Heart left ventricle (tissue), 16 donors: ENCODE results near the gene ASIC4. TPM values are rescaled to one million over a fixed set of nuclear protein-coding genes. Genes with fewer than 3 reads are reported as not detected.
A peak's percentile ranks its signal among the peaks of the same experiment; 100 is the strongest.

Experiments
- ATAC-seq, 4 donors: fragments of 200-7000 bp; cut with Tn5 transposase; one replicate each; pipeline ENCODE4 v1.9.1; 2020 to 2022; ENCODE audit warnings: moderate library complexity in 4 of 4, mild to moderate bottlenecking in 3 of 4, moderate number of reproducible peaks in 1 of 4
- DNase-seq, 5 donors: peaks; one replicate each; pipeline ENCODE4 v3.0.0-alpha.2; 2020
- H3K27ac ChIP-seq, 12 donors: fragments of 200-600 bp; sonication (generic) in 4 of 12; one replicate each; pipeline versions ENCODE4 v1.5.0 to v1.8.0; 2016 to 2022; ENCODE audit warnings: mild to moderate bottlenecking in 2 of 12
- H3K27me3 ChIP-seq, 9 donors: fragments of 200-600 bp; sonication (generic) in 2 of 9; one replicate each; pipeline versions ENCODE4 v1.5.1 to v1.8.0; 2016 to 2022; ENCODE audit warnings: mild to moderate bottlenecking in 3 of 9
- H3K36me3 ChIP-seq, 9 donors: fragments of 200-600 bp; sonication (generic) in 2 of 9; one replicate each; pipeline versions ENCODE4 v1.5.0 to v1.8.0; 2018 to 2022; ENCODE audit warnings: mild to moderate bottlenecking in 2 of 9
- H3K4me1 ChIP-seq, 12 donors: fragments of 200-600 bp; sonication (generic) in 4 of 12; one replicate each; pipeline versions ENCODE4 v1.5.0 to v1.8.0; 2016 to 2022; ENCODE audit warnings: mild to moderate bottlenecking in 3 of 12
- H3K4me3 ChIP-seq, 12 donors: fragments of 200-600 bp; sonication (generic) in 4 of 12; one replicate each; pipeline versions ENCODE4 v1.5.0 to v1.8.0; 2017 to 2022; ENCODE audit warnings: mild to moderate bottlenecking in 9 of 12, moderate library complexity in 4 of 12
- H3K9me3 ChIP-seq, 12 donors: fragments of 200-600 bp; sonication (generic) in 4 of 12; one replicate each; pipeline versions ENCODE4 v1.5.0 to v1.8.0; 2016 to 2022; ENCODE audit warnings: mild to moderate bottlenecking in 1 of 12
- POLR2A ChIP-seq, 2 donors: fragments of 450-650 bp; IDR thresholded peaks; one replicate each; pipeline ENCODE4 v1.6.1; 2017; ENCODE audit warnings: antibody characterized with exemption in 2 of 2, mild to moderate bottlenecking in 2 of 2, moderate library complexity in 2 of 2
- WGBS, 4 donors: extraction: QIAGEN DNeasy Blood & Tissue Kit in 2 of 4; methylation state at CpG; one replicate each; pipeline versions ENCODE4 v1.1.5 to v1.1.7; 2013 to 2018; 5-methylcytosine and 5-hydroxymethylcytosine counted together
- intact Hi-C, 10 donors: fragments of 100-400 bp; cut with DNase I; formaldehyde crosslinking; loops; one replicate each; pipeline versions ENCODE4 v1.11.1 to v1.14.2; 2022
- polyA plus RNA-seq, 2 donors: library from polyadenylated mRNA; stranded (reverse); fragments of 200-250 nt; gene quantifications; one replicate each; pipeline ENCODE4 v1.2.3, GENCODE V29; 2013
- total RNA-seq, 9 donors: library from RNA; depleted of rRNA in 2 of 9; stranded (reverse); fragments of >200 nt in 2 of 9; fragmentation: NEBNext Ultra II Directional in 3 of 9; extraction: Animal tissue kit (Norgen Biotek cat#: 25700) in 3 of 9; gene quantifications; one replicate each; pipeline versions ENCODE4 v1.1.0 to v1.2.4, GENCODE V29; 2016 to 2023
- TF ChIP-seq, protein P1 (sequence below), 12 donors: fragments of 200-600 bp; sonication (generic) in 4 of 12; IDR thresholded peaks; one replicate each; pipeline versions ENCODE4 v1.5.0 to v1.8.0; 2018 to 2022; ENCODE audit warnings: antibody characterized with exemption in 12 of 12, mild to moderate bottlenecking in 5 of 12
- donor health status: ischemic (EF 13 %, LVEDD 7.1; RV severe dilation, severe dysfunction).
- donor health status: healthy with polysubstance abuse.
- donor health status: DM: no; HTN: yes; CAD: no.
- donor health status: DM: no; HTN: no; CAD: no.
- donor health status: ischemic (EF 25% LVEDD 6.9; RV normal size, moderate dysfunction).
- donor health status: ischemic (EF 25% LVEDD 5.7; RV mildly dilated, moderate dysfunction).
- donor health status: healthy.
- donor health status: DM: yes; HTN: yes; CAD: no.
- donor health status: ischemic (EF 35%, LVEDD 5.7; RV mildly dilated, moderate dysfunction).
- donor health status: nonischemic (EF 11% LVEDD 7.7; RV severe dilation, severe dysfunction).
- donor health status: DM: yes; HTN: yes; CAD: no.
- donor health status: PGD.
- donor health status: ischemic (EF 29% LVEDD 5.4; RV normal size, mild dysfunction).
- donor health status: nonischemic (EF 23%, LVEDD 6.1; RV moderate dilation, normal function).

Gene ASIC4
- total and polyA plus RNA-seq, 11 donors: 0.03 to 0.10 (median 0.08) TPM; not detected in 8

DNA sequence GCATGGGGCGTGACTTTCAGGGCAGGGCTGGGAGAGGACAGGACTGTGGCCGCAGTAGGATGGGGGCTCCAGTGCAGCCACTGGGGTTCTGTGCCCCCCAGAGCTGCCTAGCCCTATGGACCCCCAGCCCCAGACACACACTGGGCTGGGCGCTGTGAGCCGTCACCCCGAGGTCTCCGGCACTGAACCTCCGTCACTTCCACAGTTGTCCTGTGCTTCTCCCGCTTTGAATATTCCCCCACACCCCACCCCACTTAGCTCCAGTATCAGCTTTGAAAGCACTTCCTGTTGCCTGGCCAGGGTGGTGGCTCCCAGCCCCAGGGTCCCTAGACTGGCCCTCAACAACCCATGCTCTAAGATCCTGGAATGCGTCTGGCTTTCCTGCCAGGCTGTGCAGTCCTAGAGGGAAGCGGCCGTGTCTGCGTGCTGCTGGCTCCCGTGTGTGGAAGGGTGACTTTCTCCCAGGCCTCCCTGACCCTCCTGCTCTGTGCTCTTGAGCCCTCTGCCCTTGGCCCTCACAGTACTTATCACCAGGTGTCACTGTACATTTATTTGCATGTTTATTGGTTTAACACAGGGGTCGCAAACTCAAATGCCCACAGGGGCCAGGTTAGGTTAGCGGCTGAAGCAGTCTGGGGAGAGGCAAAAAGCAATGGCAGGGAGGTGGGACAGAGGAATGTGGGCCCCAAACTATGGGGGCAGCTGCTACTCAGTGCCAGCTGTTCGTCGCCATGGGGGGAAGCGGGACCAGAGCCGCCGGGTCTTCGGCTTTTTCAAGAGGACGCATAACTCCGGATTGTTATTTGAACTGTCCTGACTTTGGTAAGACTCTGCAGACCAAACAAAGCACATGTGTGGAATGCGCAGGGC lies 47.1 kb downstream of the ASIC4 start:
- 58 to 62% (median 60%) methylated on average over 20 to 24 of the region's 24 CpGs for WGBS, 4 donors
- H3K27me3 ChIP-seq: no peaks in the 10 kb centered on the region
- intact Hi-C loops: loop anchor here in 1 of 10 donors (5.0 to 10.0 kb wide), 2 partner anchors 36 to 73 kb away; partner anchors contain the start of gene STK11IP
- peaks cover 0 to 68% (median 48%) of the 10 kb centered on the region in 9 donors for H3K36me3 ChIP-seq
- TF ChIP-seq, protein P1, sequence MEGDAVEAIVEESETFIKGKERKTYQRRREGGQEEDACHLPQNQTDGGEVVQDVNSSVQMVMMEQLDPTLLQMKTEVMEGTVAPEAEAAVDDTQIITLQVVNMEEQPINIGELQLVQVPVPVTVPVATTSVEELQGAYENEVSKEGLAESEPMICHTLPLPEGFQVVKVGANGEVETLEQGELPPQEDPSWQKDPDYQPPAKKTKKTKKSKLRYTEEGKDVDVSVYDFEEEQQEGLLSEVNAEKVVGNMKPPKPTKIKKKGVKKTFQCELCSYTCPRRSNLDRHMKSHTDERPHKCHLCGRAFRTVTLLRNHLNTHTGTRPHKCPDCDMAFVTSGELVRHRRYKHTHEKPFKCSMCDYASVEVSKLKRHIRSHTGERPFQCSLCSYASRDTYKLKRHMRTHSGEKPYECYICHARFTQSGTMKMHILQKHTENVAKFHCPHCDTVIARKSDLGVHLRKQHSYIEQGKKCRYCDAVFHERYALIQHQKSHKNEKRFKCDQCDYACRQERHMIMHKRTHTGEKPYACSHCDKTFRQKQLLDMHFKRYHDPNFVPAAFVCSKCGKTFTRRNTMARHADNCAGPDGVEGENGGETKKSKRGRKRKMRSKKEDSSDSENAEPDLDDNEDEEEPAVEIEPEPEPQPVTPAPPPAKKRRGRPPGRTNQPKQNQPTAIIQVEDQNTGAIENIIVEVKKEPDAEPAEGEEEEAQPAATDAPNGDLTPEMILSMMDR (IDR thresholded peaks at IDR 0.05): no peak
- no peak for TF ChIP-seq POLR2A (IDR thresholded peaks at IDR 0.05)
- H3K27ac ChIP-seq: peak overlapping the region in 4 of 12 donors; percentile 6 to 44 (median 21)
- H3K9me3 ChIP-seq: no peaks in the 10 kb centered on the region
- ATAC-seq (peak in 3 of 4 donors; percentile 5 to 67 (median 30)), DNase-seq (peak in 3 of 5 donors; percentile 14 to 38 (median 17))
- H3K4me1 ChIP-seq: peaks cover 0 to 31% (median 7%) of the 10 kb centered on the region in 12 donors
- H3K4me3 ChIP-seq: no peak overlapping the region

DNA sequence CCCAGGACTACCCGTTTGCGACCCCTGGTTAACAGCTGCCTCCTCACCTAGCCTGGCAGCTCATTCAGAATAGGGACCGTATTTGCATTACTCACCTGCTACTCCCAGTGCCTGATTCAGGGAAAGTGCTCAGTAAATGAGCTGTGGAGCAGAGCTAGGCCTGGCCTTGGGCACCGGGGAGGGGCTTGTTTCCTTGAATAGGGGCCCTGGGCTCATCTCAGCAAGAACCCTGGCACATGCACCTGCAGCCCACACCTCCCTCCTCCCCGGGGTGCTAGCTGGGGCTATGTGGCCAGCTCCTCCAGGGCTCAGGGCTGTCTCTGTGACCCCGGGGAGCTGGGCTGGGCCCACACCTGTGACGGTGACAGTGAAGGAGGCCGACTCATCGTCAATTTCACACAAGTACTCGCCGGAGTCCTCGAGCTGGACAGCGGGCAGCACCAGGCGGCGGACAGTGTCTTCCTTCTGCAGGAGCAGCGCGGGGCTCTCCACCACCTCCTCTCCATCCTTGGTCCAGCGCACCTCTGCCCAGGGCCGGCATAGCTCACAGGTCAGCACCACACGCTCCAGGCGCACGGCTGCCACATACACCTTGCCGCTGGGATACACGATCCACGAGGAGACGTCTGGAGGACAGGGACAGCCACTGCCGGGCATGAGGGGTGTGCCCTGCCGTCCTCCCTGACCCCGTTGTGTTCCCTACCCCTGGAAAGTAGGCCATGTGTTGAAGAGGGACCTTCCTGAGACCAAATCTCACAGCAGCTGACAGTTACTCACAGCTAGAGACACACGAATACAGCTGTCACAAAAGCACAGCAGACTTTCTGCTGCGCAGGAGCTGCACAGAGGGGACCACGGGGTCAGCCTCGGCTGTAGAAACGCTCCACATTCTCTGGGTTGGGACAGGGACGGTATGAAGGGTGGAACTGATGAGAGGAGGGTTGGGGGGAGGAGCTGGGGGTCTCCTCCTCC lies 48.1 kb downstream of the ASIC4 start:
- no peak for ATAC-seq
- Histone ChIP-seq H3K27ac (peak overlapping the region in 2 of 12 donors; percentile 14 to 24), H3K9me3 (no peaks in the 10 kb centered on the region), H3K27me3 (no peaks in the 10 kb centered on the region), H3K4me3 (no peak overlapping the region), H3K4me1 (peaks cover 0 to 31% (median 7%) of the 10 kb centered on the region in 12 donors), H3K36me3 (peaks cover 0 to 71% (median 45%) of the 10 kb centered on the region in 9 donors)
- TF ChIP-seq, protein P1 (IDR thresholded peaks at IDR 0.05): no peak
- no peak for TF ChIP-seq POLR2A (IDR thresholded peaks at IDR 0.05)
- DNase-seq: peak in 3 of 5 donors; percentile 7 to 55 (median 14)
- 75 to 81% (median 78%) methylated on average over 21 to 35 of the region's 35 CpGs for WGBS, 4 donors
- intact Hi-C loops: loop anchor here in 1 of 10 donors (5.0 to 10.0 kb wide), 2 partner anchors 35 to 72 kb away; partner anchors contain the start of gene STK11IP

DNA sequence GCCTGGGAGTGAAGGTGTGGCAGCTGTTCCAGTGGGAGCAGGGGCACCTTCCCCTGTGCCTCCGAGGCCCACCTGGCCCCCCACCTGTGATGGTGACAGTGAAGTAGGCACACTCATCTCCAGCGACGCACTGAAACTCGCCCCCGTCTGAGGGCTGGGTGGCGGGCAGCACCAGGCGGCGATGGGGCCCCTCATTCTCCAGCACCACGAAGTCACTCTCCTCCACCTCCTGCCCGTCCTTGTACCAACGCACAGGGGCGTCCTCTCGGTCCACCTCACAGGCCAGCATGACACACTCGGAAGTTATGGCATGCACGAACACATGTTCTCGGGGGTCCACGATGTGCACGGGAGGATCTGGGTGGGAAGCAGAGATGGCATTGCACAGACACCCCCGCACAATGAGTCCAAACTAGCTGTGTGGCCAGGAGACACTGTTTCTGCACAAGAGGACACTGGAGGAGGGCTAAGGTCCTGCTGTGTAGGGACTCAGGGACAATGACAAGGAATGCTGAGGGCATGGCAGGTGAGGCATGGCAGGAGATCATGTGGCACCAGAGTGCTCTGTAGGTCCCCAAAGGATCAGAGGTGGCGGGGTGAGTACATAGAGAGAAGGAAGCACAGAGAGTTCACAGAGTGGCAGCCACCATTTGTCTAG lies 49.1 kb downstream of the ASIC4 start:
- Histone ChIP-seq H3K4me1 (peaks cover 0 to 31% (median 7%) of the 10 kb centered on the region in 12 donors), H3K9me3 (no peaks in the 10 kb centered on the region), H3K4me3 (no peak overlapping the region), H3K36me3 (peaks cover 0 to 78% (median 39%) of the 10 kb centered on the region in 9 donors), H3K27ac (no peak overlapping the region), H3K27me3 (no peaks in the 10 kb centered on the region)
- intact Hi-C loops: loop anchor here in 1 of 10 donors (5.0 to 10.0 kb wide), 2 partner anchors 34 to 71 kb away; partner anchors contain the start of gene STK11IP
- DNase-seq (peak in 1 of 5 donors; percentile 51), ATAC-seq (no peak)
- 90 to 93% (median 91%) methylated on average over 20 of the region's 20 CpGs for WGBS, 4 donors
- no peak for TF ChIP-seq POLR2A (IDR thresholded peaks at IDR 0.05)
- TF ChIP-seq, protein P1 (IDR thresholded peaks at IDR 0.05): no peak
